T follicular helper cell (primary cell): Measurements from ENCODE around the gene WFIKKN1.
A peak's percentile ranks its signal among the peaks of the same experiment; 100 is the strongest.

Source experiments
- DNase-seq: peaks from one replicate; pipeline ENCODE4 v3.0.0-alpha.2; 2020; ENCODE audit warnings: low read depth

WFIKKN1 gene

GRCh38 chr16:657487-657886, 26.7 kb downstream of the WFIKKN1 start:
- DNase-seq, result no peak

DNA sequence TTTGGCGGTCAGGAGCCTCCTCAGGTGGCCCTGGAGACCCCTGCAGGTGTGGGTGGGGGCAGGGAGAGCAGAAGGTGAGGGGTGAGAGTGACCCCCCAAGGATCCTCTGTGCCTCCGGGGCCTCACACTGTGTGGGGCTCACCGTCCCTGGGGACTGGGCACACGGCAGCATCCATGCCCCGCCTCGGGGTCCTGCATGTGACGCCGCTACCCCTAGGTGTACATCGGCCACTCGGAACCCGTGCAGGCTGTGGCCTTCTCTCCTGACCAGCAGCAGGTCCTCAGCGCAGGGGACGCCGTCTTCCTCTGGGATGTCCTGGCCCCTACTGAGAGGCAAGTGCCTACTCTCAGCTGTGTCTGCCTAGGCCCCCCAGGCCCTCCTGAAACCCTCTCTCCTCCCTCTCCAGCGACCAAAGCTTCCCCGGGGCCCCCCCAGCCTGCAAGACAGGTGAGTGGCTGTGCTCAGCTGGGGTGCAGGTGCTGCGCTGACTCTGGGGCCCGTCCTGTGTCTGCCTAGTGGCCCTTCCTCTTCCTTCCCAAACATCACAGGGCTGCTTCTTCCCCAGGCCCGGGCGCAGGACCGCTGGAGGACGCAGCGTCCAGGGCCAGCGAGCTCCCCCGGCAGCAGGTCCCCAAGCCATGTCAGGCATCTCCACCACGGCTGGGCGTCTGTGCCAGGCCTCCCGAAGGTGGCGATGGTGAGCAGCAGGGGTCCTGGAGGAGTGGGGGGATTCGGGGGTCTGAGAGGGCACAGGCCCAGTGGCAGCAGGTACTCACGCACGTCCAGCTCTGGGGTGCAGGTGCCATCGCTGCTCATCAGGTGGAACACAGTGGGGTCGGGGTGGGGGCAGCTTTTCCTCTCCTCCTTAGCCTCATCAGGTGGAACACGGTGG, 28.1 kb downstream of the WFIKKN1 start:
- DNase-seq, result no peak

- DNase-seq, result no peak
Measured at GRCh38 chr16:659618-660017, 28.8 kb downstream of the WFIKKN1 start.

- DNase-seq, result no peak
Measured at GRCh38 chr16:660132-660458, 29.3 kb downstream of the WFIKKN1 start.

GRCh38 chr16:660459-661183, 29.8 kb downstream of the WFIKKN1 start:
- peak; percentile 61 for DNase-seq

- no peak for DNase-seq
Measured at GRCh38 chr16:661184-661821, 30.5 kb downstream of the WFIKKN1 start.

DNA sequence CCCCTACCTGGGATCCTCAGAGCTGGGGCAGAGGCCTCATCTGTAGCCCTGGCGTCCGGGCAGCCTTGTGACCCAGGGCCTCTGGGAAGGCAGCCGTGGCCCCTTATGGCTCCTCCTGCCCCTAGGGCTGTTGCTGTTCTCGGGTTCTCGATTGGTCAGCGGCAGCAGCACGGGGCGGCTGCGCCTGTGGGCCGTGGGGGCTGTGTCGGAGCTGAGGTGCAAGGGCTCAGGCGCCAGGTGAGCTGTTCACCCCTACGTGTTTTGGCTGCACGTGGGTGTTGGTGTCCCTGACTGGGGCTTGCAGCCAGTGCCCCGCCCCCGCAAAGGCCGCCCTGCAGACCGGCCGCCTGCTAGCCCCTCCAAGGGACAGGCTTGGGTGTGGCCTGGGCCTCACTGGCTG, 31.3 kb downstream of the WFIKKN1 start:
- DNase-seq, result no peak

DNA sequence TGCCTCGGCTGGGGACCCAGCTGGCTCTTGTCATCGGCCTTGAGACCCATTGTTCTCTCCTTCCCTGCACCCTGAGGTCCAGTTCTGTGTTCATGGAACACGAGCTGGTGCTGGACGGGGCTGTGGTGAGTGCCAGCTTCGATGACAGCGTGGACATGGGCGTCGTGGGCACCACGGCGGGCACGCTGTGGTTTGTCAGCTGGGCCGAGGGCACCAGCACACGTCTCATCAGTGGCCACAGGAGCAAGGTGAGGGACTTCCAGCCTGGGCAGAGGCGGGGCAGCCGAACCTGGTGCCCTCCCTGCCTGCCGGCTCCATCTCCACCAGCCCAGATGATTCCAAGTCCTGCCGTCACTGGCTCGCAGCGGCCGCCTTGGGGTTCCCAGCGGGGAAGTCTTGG, 31.8 kb downstream of the WFIKKN1 start:
- DNase-seq, result no peak

GRCh38 chr16:666572-666971, 35.8 kb downstream of the WFIKKN1 start:
- no peak for DNase-seq

- DNase-seq, result no peak
Measured at GRCh38 chr16:667113-667779, 36.5 kb downstream of the WFIKKN1 start.

DNA sequence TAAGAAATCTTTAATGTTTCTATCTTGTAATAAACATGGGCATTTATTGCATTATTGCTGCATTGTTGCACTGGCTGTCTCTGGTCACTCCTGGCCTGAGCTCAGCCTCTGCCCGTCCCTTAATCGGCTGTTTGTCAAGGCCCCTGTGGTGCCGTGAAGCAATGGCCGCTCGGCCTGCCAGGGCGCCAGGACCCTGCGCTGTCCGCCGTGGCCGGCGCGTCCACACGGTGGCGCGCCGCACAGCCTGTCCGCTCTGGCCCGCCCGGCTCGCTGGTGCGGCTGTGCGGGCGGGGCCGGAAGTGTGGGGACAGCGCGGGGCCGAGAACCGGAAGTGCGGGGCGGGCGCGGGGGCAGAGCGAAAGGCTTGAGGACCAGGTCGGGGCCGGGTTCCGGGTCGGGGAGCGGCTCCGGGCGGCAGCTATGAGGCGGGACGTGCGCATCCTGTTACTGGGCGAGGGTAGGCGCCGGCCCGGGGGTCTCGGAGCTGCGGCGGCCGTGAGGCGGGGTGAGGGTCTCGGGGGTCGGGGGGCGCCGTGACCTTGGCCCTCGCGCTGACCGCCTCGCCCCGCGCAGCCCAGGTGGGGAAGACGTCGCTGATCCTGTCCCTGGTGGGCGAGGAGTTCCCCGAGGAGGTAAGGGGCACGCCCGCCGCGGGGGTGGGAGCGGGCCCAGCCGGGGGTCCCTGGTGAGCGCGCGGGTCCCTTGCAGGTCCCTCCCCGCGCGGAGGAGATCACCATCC, 37.2 kb downstream of the WFIKKN1 start, which contains the start of gene RHOT2:
TSS of gene RHOT2 (plus strand) at position 353 of the 739 bp plus-strand sequence. CDS start at position 421, 68 bp downstream.
- peak; percentile 75 for DNase-seq

GRCh38 chr16:668519-669171, 37.9 kb downstream of the WFIKKN1 start:
- DNase-seq, result no peak

- DNase-seq, result no peak
Measured at GRCh38 chr16:669666-670065, 38.9 kb downstream of the WFIKKN1 start.

- no peak for DNase-seq
Measured at GRCh38 chr16:670485-671352, 39.9 kb downstream of the WFIKKN1 start.

DNA sequence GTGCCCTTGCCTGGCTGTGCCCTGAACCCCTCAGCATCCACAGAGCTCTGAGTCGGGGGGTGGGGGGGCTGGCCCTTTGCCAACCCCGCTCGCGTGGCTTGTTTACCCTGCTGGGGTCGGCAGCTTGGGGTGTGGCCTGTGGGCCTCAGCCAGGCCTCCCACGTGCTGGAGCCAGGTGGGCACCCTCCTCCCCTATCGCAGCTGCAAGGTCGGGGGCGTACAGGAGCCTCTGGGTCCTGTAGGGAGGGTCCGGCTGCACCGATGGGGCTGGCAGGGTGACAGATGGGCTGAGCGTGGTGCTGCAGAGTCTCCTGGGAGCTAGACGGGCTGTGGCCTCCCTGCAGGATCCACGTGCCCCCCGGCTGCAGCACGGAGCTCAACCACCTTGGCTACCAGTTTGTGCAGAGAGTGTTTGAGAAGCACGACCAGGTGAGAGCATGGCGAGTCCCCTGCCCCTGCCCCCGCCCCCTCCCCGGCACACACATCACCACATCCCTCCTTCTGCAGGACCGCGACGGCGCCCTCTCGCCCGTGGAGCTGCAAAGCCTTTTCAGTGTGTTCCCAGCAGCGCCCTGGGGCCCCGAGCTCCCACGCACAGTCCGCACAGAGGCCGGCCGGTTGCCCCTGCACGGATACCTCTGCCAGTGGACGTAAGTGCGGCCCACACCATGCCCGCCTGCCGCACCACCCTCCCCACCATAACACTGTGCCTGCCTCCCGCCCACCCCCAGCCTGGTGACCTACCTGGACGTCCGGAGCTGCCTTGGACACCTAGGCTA, 40.8 kb downstream of the WFIKKN1 start:
- no peak for DNase-seq

GRCh38 chr16:672371-672770, 41.6 kb downstream of the WFIKKN1 start:
- DNase-seq, result no peak

GRCh38 chr16:672851-673250, 42.1 kb downstream of the WFIKKN1 start:
- DNase-seq, result no peak

DNA sequence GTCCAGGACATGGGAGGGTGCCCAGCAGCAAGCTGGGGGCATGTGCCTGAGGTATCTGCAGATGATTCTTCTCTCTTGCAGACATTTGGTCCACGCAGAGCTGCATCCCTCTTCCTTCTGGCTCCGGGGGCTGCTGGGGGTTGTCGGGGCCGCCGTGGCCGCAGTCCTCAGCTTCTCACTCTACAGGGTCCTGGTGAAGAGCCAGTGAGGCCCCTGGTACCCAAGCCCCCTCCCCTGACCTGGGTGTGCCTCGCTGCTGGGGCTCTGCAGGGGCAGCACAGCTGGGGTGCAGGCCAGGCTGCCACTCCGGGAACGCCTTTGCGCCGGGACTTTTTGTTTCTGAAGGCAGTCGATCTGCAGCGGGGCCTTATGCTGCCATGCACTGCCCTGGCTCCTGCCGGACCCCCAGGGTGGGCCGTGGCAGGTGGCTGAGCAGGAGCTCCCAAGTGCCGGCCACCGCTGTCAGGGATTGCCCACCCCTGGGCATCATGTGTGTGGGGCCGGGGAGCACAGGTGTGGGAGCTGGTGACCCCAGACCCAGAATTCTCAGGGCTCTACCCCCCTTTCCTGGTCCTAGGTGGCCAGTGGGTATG, 42.7 kb downstream of the WFIKKN1 start:
- DNase-seq, result no peak
